A673 (cell line): ENCODE measurements around the gene RNF168.

Experiments used
- EZH2 ChIP-seq: fragments of 200-600 bp; sonication (generic); IDR thresholded peaks from 2 replicates; pipeline ENCODE4 v1.6.1; 2017; ENCODE audit warnings: borderline replicate concordance, low read depth, mild to moderate bottlenecking, mixed read lengths, antibody characterized with exemption, low read length; ENCODE audit not compliant: poor library complexity, severe bottlenecking
- TF ChIP-seq, protein P1 (sequence below): fragments of 300-800, 200-600 bp; sonication (generic); conservative IDR thresholded peaks from 2 replicates; pipeline ENCODE4 v1.5.1; 2017; ENCODE audit warnings: low read depth, mild to moderate bottlenecking, antibody characterized with exemption, low read length, moderate library complexity, mixed read lengths

DNA sequence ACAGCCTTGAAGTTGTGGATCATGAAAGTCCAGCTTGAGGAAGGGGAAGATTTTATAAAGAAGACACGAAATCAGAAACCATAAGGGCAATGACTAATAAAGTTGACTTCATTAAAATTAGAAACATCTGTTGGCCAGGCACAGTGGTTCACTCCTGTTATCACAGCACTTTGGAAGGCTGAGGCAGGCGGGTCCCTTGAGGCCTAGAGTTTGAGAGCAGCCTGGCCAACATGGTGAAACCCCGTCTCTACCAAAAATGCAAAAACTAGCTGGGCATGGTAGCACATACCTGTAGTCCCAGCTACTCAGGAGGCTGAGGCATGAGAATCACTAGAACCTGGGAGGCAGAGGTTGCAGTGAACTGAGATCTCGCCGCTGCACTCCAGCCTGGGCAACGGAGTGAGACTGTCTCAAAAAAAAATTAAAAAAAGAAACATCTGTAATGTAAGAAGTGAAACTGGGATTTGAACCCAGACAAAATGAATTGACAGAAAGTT, 63.5 kb downstream of the RNF168 start:
- TF ChIP-seq, protein P1, sequence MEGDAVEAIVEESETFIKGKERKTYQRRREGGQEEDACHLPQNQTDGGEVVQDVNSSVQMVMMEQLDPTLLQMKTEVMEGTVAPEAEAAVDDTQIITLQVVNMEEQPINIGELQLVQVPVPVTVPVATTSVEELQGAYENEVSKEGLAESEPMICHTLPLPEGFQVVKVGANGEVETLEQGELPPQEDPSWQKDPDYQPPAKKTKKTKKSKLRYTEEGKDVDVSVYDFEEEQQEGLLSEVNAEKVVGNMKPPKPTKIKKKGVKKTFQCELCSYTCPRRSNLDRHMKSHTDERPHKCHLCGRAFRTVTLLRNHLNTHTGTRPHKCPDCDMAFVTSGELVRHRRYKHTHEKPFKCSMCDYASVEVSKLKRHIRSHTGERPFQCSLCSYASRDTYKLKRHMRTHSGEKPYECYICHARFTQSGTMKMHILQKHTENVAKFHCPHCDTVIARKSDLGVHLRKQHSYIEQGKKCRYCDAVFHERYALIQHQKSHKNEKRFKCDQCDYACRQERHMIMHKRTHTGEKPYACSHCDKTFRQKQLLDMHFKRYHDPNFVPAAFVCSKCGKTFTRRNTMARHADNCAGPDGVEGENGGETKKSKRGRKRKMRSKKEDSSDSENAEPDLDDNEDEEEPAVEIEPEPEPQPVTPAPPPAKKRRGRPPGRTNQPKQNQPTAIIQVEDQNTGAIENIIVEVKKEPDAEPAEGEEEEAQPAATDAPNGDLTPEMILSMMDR = no peak
- no peak for TF ChIP-seq EZH2
